ENCODE measurements around the gene DPYD.

DNA sequence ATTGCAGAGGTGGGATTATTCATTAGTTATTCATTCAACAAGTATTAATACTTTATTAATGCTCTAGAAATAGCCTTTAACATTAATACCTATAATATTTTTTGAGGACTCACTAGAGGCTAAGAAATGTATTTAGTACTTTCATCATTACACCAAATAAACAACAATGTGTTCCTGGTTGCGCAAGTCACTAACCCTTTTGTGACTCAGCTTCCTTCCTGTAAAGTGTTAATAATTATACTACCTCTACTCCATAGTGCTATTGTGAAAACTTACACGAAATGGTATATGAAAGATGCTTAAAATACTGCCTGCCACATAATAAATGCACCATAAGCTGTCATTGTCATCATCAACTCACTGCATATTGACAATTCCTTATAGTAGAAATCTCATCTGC, 431.0 kb downstream of the DPYD start:
- no peak for TF ChIP-seq MXI1 (IDR thresholded peaks at IDR 0.05; ENCODE audit: low read depth, low read length)
- no peak for TF ChIP-seq POLR2A (IDR thresholded peaks at IDR 0.05; ENCODE audit: low read depth, low read length)

Data from GM12878 (cell line).